ENCODE measurements around the gene KIF26B. TPM values are rescaled to one million over a fixed set of nuclear protein-coding genes. Genes with fewer than 3 reads are reported as not detected.
"Not testable (repeated sequence)": the region's sequence is repeated elsewhere in the genome, so short reads cannot be mapped to it uniquely, and the experiment has no call there.

Gene KIF26B
- total RNA-seq, 3 donors from 2014 or later, result 0.03 to 0.24 (median 0.10) TPM

DNA sequence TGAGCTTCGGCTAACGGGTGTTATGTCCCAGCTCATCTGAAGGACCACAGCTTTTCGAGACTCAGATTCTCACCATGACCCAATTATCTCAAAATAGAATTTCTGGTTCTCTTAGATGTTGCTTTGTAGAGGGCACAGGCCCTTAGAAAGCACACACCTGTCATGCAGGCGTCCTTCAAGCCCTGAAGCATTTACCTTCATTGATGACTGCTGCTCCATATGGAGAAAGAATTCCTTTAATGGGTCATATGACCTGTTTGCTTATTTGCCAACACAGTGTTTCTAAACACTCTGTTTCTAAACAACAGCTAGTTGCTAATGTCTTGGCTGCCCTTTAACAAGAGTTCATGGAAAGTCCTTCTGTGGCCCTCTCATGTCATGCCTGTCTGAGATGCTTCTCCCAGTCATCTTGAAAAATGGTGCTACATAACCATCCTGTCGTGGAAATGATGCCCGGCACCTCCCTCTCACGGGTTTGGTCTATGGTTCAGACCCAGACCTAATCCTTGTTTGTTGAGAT lies 495.7 kb downstream of the KIF26B start:
- no peak for DNase-seq
- H3K27me3 Mint-ChIP-seq (ENCODE audit: low read depth), result peaks cover 7% of the 10 kb centered on the region
- H3K36me3 Mint-ChIP-seq (ENCODE audit: insufficient read depth), result no peaks in the 10 kb centered on the region
- H3K4me1 Mint-ChIP-seq (ENCODE audit: low read depth), result no peaks in the 10 kb centered on the region
- ATAC-seq, result no peak
- H3K9me3 Mint-ChIP-seq, result no peaks in the 10 kb centered on the region
- H3K4me3 Mint-ChIP-seq, result no peak overlapping the region

- peaks cover 7% of the 10 kb centered on the region for H3K27me3 Mint-ChIP-seq (ENCODE audit: low read depth)
- H3K4me3 Mint-ChIP-seq, result no peak overlapping the region
- H3K4me1 Mint-ChIP-seq (ENCODE audit: low read depth), result no peaks in the 10 kb centered on the region
- H3K36me3 Mint-ChIP-seq (ENCODE audit: insufficient read depth), result no peaks in the 10 kb centered on the region
- DNase-seq, result no peak
- H3K9me3 Mint-ChIP-seq, result no peaks in the 10 kb centered on the region
- ATAC-seq, result no peak
Measured at GRCh38 chr1:245651093-245651492, 496.3 kb downstream of the KIF26B start.

- Mint-ChIP-seq H3K4me3 (no peak overlapping the region), H3K4me1 (ENCODE audit: low read depth) (no peaks in the 10 kb centered on the region), H3K27me3 (ENCODE audit: low read depth) (peaks cover 7% of the 10 kb centered on the region), H3K36me3 (ENCODE audit: insufficient read depth) (no peaks in the 10 kb centered on the region), H3K9me3 (no peaks in the 10 kb centered on the region)
- no peak for DNase-seq
- no peak for ATAC-seq
Measured at GRCh38 chr1:245652116-245652515, 497.3 kb downstream of the KIF26B start.

- ATAC-seq (no peak), DNase-seq (no peak)
- Mint-ChIP-seq H3K36me3 (ENCODE audit: insufficient read depth) (no peaks in the 10 kb centered on the region), H3K4me1 (ENCODE audit: low read depth) (no peaks in the 10 kb centered on the region), H3K27me3 (ENCODE audit: low read depth) (peaks cover 7% of the 10 kb centered on the region), H3K9me3 (peaks cover 2% of the 10 kb centered on the region), H3K4me3 (no peak overlapping the region)
Measured at GRCh38 chr1:245652660-245653427, 498.1 kb downstream of the KIF26B start.

DNA sequence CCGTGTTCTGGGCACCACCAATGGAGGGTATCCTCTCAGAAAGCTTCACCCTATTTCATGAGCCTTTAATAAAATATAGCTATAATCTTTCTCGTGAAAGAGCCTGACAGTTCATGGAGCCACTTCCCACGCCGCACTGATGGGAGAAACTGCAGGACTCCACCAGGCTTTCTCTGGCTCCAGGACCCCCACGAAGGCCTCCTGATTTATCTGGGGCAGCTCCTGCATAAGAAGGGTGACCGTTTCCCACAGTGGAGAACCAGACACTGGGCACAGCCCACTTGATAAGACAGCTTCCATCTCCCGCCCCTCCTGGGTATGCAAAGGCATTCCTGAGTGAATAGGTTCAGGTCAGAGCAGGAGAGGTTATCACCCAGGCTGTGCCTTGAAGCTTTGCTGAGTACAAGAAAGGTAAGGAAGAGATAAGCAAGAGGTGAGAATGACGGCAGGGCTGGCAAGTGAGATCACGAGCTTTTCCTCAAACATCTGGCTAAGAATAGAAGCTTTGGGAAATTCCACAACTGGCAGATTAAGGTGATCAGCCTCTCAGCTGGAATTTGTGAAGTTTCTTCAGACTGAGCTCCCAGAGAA lies 499.8 kb downstream of the KIF26B start:
- Mint-ChIP-seq H3K27me3 (ENCODE audit: low read depth) (peaks cover 3% of the 10 kb centered on the region), H3K36me3 (ENCODE audit: insufficient read depth) (no peaks in the 10 kb centered on the region), H3K9me3 (peaks cover 5% of the 10 kb centered on the region), H3K4me3 (no peak overlapping the region), H3K4me1 (ENCODE audit: low read depth) (no peaks in the 10 kb centered on the region)
- ATAC-seq (no peak), DNase-seq (no peak)

DNA sequence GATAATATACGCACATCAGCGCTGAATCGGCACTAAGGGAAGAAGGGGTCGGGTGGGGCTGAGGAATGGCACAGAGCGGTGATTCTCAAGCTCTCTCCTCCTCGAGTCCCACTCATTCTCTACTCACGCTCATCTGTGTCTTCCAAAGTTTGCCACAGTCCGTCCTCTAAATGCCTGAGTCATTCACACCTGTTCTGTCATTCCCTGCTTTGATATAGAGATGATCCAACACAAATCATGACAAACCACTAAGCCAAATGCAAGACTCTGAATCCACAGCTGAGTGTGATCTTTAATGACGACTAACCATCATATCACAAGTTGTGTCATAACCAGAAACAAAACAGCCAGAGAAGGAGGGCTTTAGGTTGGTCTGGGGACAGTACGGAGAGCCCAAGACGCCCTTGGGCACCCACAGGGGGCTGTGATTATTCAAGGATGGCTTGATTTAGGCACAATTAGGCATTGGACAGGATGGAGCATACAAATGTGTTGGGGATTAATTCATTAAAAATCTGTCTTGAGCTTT lies 501.5 kb downstream of the KIF26B start:
- peaks cover 2% of the 10 kb centered on the region for H3K27me3 Mint-ChIP-seq (ENCODE audit: low read depth)
- no peaks in the 10 kb centered on the region for H3K4me1 Mint-ChIP-seq (ENCODE audit: low read depth)
- no peaks in the 10 kb centered on the region for H3K36me3 Mint-ChIP-seq (ENCODE audit: insufficient read depth)
- no peak overlapping the region for H3K4me3 Mint-ChIP-seq
- H3K9me3 Mint-ChIP-seq, result peaks cover 5% of the 10 kb centered on the region
- ATAC-seq, result no peak
- DNase-seq, result no peak

- no peak overlapping the region for H3K4me3 Mint-ChIP-seq
- peaks cover 2% of the 10 kb centered on the region for H3K27me3 Mint-ChIP-seq (ENCODE audit: low read depth)
- H3K4me1 Mint-ChIP-seq (ENCODE audit: low read depth), result no peaks in the 10 kb centered on the region
- ATAC-seq (no peak), DNase-seq (no peak)
- H3K9me3 Mint-ChIP-seq, result peaks cover 5% of the 10 kb centered on the region
- H3K36me3 Mint-ChIP-seq (ENCODE audit: insufficient read depth), result no peaks in the 10 kb centered on the region
Measured at GRCh38 chr1:245657371-245657770, 502.6 kb downstream of the KIF26B start.

DNA sequence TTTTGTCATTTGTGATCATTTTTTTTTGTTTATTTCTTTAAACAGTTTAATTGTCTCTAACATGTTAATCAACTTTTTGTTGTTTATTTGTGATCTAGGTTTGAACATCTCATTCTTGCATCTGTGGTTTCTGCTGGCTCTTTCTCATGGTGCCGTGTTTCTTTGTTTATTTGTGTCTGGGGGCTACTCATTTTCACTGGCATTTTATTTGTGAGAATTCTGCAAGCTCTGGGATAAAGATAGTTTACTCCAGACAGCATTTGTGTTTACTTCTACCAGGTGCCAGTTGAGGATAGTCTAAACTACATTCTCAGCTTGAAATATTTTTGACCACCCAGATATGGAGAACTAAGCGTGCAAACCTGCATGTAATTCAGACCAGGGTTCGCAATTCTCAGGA lies 508.6 kb downstream of the KIF26B start:
- no peak for ATAC-seq
- Mint-ChIP-seq H3K36me3 (ENCODE audit: insufficient read depth) (no peaks in the 10 kb centered on the region), H3K9me3 (no peaks in the 10 kb centered on the region), H3K4me3 (no peak overlapping the region), H3K4me1 (ENCODE audit: low read depth) (no peaks in the 10 kb centered on the region), H3K27me3 (ENCODE audit: low read depth) (no peaks in the 10 kb centered on the region)
- DNase-seq, result no peak

GRCh38 chr1:245663841-245664240 lies 509.1 kb downstream of the KIF26B start:
- Mint-ChIP-seq H3K36me3 (ENCODE audit: insufficient read depth) (no peaks in the 10 kb centered on the region), H3K9me3 (no peaks in the 10 kb centered on the region), H3K4me1 (ENCODE audit: low read depth) (no peaks in the 10 kb centered on the region), H3K4me3 (no peak overlapping the region), H3K27me3 (ENCODE audit: low read depth) (no peaks in the 10 kb centered on the region)
- DNase-seq (no peak), ATAC-seq (no peak)

- Mint-ChIP-seq H3K27me3 (ENCODE audit: low read depth) (no peaks in the 10 kb centered on the region), H3K4me1 (ENCODE audit: low read depth) (no peaks in the 10 kb centered on the region), H3K4me3 (no peak overlapping the region), H3K9me3 (no peaks in the 10 kb centered on the region), H3K36me3 (ENCODE audit: insufficient read depth) (no peaks in the 10 kb centered on the region)
- ATAC-seq, result no peak
- no peak for DNase-seq
Measured at GRCh38 chr1:245666412-245666811, 511.6 kb downstream of the KIF26B start.

- H3K9me3 Mint-ChIP-seq, result peaks cover 3% of the 10 kb centered on the region
- ATAC-seq (no peak), DNase-seq (no peak)
- H3K4me1 Mint-ChIP-seq (ENCODE audit: low read depth), result no peaks in the 10 kb centered on the region
- no peaks in the 10 kb centered on the region for H3K36me3 Mint-ChIP-seq (ENCODE audit: insufficient read depth)
- no peaks in the 10 kb centered on the region for H3K27me3 Mint-ChIP-seq (ENCODE audit: low read depth)
- no peak overlapping the region for H3K4me3 Mint-ChIP-seq
Measured at GRCh38 chr1:245671349-245671748, 516.6 kb downstream of the KIF26B start.

DNA sequence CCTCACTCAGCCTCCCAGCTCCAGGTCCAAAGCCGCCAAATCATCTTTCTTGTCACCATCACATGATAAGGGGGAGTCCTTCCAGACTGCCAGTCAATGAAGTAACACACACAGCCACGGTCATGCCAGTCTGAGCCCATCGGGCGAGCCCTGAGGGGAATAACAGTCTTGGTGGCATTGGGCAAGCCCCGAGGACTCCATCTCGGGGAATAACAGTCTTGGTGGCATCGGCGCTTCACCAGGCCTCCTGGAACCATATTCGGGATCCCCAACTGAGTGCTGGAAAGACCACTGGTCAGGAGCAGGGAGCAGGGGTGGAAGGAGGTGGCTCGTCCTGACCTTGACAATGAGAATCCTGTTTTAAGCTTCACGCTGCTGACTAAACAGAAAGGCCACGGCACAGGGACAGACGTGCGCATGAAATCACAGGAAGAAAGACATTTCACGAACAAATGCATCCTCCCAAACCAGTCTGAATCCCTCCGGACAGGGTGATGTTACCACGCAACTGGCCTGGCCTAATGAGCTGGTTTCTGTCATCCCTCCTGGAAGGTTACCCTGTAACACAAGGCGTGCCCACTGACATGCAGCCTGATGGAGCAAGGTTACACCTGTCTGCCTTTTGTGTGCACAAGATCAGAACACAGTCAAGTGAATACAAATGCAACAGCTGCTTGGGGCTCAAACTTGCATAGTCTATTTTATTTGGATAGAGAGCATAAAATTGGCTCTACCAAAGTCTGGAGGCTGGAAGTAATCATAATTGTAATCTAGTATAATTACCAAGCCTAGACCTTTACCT lies 517.4 kb downstream of the KIF26B start:
- Mint-ChIP-seq H3K36me3 (ENCODE audit: insufficient read depth) (no peaks in the 10 kb centered on the region), H3K4me3 (no peak overlapping the region), H3K4me1 (ENCODE audit: low read depth) (no peaks in the 10 kb centered on the region), H3K27me3 (ENCODE audit: low read depth) (no peaks in the 10 kb centered on the region), H3K9me3 (peaks cover 3% of the 10 kb centered on the region)
- DNase-seq (no peak), ATAC-seq (no peak)

DNA sequence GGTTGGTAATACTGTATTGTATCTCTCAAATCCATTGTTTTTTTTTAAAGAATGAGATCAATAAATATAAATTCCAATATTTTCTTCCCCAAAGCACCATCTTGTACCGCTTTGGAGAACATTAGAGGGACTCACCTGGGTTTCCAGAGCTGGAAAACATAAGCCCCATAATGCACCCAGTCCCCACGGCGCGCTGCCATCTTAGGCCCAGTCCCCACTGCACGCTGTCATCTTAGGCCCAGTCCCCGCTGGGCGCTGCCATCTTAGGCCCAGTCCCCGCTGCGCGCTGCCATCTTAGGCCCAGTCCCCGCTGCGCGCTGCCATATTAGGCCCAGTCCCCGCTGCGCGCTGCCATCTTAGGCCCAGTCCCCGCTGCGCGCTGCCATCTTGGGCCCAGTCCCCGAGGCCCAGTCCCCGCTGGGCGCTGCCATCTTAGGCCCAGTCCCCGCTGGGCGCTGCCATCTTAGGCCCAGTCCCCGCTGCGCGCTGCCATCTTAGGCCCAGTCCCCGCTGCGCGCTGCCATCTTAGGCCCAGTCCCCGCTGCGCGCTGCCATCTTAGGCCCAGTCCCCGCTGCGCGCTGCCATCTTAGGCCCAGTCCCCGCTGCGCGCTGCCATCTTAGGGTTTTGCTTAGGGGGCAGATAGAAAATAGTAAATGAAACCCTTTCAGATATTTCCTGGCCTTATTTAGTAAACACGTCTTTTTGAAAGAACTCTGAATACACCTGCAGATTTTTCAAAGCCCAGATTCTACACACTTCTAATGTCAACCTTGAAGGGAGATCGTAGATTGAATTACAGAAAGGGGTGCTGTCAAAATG lies 518.3 kb downstream of the KIF26B start:
- H3K27me3 Mint-ChIP-seq (ENCODE audit: low read depth); H3K4me1 Mint-ChIP-seq (ENCODE audit: low read depth); H3K4me3 Mint-ChIP-seq; H3K9me3 Mint-ChIP-seq; ATAC-seq; H3K36me3 Mint-ChIP-seq (ENCODE audit: insufficient read depth); DNase-seq: not testable (repeated sequence)
